NCI-H748 (cell line): ENCODE results near the gene PARP8.
"Not testable (repeated sequence)": the region's sequence is repeated elsewhere in the genome, so short reads cannot be mapped to it uniquely, and the experiment has no call there.

Experiments
- DNase-seq: peaks from one replicate; lab custom pipeline; 2025; ENCODE audit not compliant: unreplicated experiment; lab: John Stamatoyannopoulos, UW

PARP8 gene

GRCh38 chr5:50684721-50685120 lies 18.3 kb downstream of the PARP8 start:
- DNase-seq: no peak

- DNase-seq: no peak
Measured at GRCh38 chr5:50687548-50687947, 21.1 kb downstream of the PARP8 start.

- no peak for DNase-seq
Measured at GRCh38 chr5:50691399-50692016, 25.1 kb downstream of the PARP8 start.

- DNase-seq: no peak
Measured at GRCh38 chr5:50694027-50694590, 27.7 kb downstream of the PARP8 start.

- not testable (repeated sequence) for DNase-seq
Measured at GRCh38 chr5:50694626-50695025, 28.2 kb downstream of the PARP8 start.

- no peak for DNase-seq
Measured at GRCh38 chr5:50697739-50698138, 31.3 kb downstream of the PARP8 start.

GRCh38 chr5:50699737-50700136 lies 33.3 kb downstream of the PARP8 start:
- no peak for DNase-seq

GRCh38 chr5:50700706-50701105 lies 34.3 kb downstream of the PARP8 start:
- no peak for DNase-seq

GRCh38 chr5:50702615-50703366 lies 36.4 kb downstream of the PARP8 start:
- DNase-seq: peak; percentile 26

- DNase-seq: no peak
Measured at GRCh38 chr5:50703367-50703666, 36.9 kb downstream of the PARP8 start.

- no peak for DNase-seq
Measured at GRCh38 chr5:50704730-50705129, 38.3 kb downstream of the PARP8 start.

GRCh38 chr5:50709471-50709870 lies 43.0 kb downstream of the PARP8 start:
- no peak for DNase-seq

- no peak for DNase-seq
Measured at GRCh38 chr5:50710838-50711237, 44.4 kb downstream of the PARP8 start.

GRCh38 chr5:50711280-50711679 lies 44.8 kb downstream of the PARP8 start:
- no peak for DNase-seq

GRCh38 chr5:50712479-50712878 lies 46.0 kb downstream of the PARP8 start:
- no peak for DNase-seq

GRCh38 chr5:50715001-50715400 lies 48.6 kb downstream of the PARP8 start:
- DNase-seq: no peak

GRCh38 chr5:50716134-50716533 lies 49.7 kb downstream of the PARP8 start:
- DNase-seq: no peak

GRCh38 chr5:50717651-50718050 lies 51.2 kb downstream of the PARP8 start:
- DNase-seq: no peak

GRCh38 chr5:50720061-50720710 lies 53.7 kb downstream of the PARP8 start:
- no peak for DNase-seq

GRCh38 chr5:50722223-50722622 lies 55.8 kb downstream of the PARP8 start:
- DNase-seq: no peak

- DNase-seq: no peak
Measured at GRCh38 chr5:50724262-50724661, 57.8 kb downstream of the PARP8 start.

- DNase-seq: no peak
Measured at GRCh38 chr5:50725800-50726474, 59.5 kb downstream of the PARP8 start.
